Measurements from ENCODE around the gene SLC24A3.

- TF ChIP-seq CTCF (conservative IDR thresholded peaks at IDR 0.05) (no peak), EZH2 (IDR thresholded peaks at IDR 0.05; ENCODE audit: low read depth) (no peak)
These were observed 59.6 kb downstream of the SLC24A3 start for GRCh38 chr20:19271879-19272651.

Measured in PC-9 (cell line).